Kasumi-1 (cell line): Measurements from ENCODE around the gene RHBDL1.
"Not testable (repeated sequence)": the region's sequence is repeated elsewhere in the genome, so short reads cannot be mapped to it uniquely, and the experiment has no call there.

Source experiments
- DNase-seq, 2 experiments: peaks; one replicate each; lab custom pipeline; 2025; lab: John Stamatoyannopoulos, UW

Gene RHBDL1

DNA sequence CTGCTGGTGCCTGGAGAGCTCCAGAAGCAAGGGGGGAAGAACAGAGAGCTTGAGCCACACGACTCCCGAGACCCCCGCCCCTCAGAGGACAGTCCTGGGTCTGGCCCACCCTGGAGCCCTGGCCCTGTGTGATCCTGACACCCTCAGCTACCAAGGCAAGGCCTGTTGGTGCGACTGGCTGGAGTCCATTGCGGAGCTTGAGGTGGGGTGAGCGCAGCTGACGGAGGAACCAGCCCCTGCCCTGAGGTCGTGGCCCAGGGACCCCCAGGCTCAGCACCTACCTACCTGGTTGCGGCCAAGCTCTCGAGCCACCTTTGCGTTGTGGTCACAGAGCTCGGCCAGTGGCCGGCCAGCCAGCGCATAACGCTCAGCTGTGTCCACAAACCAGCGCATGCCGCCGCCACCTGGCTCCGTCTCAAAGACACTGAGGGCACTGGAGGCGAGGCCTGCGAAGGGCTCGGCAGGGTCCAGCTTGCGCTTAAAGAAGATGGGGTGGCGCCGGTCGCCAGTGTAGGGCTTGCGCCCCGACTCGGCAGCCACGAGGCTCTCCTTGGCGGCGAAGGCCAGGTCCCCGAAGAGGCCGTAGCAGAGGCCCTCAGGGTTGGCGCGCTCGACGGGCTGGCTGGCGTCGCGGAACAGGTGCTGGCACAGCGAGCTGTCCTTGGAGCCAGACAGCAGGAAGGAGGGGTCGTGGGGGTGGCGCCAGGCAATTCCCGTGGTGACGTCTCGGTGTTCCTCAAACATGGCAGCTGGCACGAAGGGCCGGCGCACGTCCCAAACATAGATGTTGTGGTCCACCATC is 11.2 kb downstream of the RHBDL1 start:
- no peak for DNase-seq

DNA sequence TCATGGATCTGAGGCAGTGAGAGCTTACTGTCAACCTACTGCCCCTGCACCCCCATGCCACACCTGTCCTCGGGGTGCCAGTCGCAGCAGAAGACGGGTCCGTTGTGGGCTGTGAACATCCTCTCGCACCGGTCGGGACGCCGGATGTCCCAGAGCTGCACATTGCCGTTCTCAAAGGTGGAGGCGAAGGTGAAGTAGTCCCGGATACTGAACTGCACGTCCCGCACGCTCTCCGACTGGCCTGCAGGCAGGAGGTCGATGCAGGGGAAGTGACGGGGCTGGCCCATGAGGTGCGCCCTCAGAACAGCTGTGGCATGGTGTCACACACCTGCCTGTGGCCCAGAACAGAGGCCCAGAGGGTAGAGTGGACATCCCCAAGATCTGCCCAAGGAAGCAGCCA is 12.0 kb downstream of the RHBDL1 start:
- no peak for DNase-seq

DNA sequence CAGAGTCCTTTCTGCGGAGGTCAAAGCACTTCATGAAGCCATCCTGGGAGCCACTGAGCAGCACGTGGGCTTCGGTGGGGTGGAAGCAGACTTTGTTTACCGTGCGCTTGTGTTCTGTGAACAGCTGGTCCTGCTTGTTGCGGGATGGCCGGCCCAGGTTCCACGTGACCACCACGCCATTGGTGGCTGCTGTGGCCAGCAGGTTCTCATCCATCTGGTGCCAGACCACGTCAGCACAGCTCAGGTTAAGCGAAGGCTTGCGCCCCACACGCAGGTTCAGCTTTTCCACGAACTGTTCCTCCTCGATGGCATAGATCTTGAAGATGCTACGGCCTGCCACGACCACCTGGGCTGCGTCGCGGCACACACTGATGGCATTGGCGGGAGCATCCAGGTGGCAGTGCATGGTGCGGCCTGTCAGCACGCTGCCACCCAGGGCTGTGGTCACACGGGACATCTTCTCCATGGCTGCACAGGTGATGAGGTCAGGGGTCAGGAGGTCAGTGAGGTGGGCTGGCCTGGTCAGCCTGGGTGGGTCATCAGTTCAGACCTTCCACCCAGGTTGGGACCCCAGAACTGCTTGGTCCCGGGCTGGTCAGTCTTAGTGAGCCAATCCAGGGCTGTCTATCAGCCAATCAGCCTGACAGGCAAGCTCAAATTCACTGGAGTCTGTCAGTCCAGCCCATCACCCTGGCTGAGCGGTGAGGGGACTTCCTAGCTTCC is 13.9 kb downstream of the RHBDL1 start:
- no peak for DNase-seq

DNA sequence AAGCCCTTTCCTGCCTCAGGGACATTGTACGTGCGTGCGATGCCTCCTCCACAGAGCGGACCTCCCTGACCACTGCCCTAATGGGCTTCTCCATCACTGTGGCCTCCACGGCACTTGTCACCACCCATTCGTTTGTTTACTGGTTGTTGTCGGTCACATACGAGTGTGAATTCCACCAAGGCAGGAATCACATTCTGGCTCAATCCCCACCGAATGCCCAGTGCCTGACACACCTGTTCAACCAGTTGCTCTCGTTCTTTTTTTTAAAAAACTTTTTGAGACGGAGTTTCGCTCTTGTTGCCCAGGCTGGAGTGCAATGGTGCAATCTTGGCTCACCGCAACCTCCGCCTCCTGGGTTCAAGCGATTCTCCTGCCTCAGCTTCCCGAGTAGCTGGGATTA is 15.8 kb downstream of the RHBDL1 start:
- DNase-seq, result not testable (repeated sequence)

DNA sequence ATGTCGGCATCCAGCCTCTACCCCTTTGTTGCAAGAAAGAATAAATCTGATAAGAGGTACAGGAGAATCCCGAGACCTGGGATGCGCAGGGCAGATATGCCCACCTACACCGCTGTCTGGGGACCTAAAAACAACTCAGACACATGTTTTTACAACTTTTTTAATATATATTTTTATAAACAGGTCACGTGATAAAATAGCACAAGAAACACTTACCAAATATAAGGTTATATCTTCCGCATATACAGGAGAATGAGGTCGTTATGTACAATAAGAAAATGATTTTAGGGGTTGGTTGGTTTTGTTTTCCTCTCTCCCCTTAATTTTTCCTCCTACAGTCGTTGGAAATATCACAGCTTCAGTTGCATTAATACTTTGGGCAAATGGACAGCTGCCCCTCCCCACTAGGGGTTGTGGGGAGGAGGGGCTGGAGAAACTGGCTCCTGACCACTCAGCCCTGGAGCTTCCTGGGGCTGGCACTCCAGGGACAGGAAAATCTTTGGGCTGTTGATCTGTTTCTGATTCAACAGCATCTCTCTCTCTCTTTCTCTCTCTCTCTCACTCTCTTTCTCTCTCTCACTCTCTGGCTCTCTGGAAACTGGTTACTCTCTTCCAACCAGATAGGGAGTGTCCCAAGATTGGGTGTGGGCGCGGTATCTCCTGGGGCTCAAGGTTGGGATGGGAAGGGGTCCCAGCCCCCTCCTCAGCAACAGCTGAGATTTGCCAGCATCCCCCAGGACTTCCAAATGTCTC is 17.1 kb downstream of the RHBDL1 start:
- no peak for DNase-seq

DNA sequence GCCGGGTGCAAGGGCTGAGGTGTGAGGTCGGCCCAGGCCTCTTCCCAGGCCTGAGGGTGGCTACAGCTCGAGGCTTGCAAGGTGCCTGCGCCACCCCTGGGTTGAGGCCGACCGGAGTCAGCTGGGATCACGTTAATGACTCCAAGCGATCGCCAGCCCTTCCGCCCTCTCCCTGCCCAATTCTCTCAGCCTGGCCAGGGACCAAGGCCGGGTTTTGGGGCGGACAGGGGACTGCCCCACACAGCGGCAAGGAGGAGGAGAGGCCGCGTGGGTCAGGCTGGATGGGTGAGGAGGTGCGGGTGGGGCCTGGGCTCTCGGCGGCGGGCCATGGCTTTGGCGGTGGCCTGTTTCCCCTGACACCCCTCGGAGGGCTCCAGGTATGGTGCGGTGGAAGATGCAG is 17.9 kb downstream of the RHBDL1 start:
- DNase-seq, result no peak

DNA sequence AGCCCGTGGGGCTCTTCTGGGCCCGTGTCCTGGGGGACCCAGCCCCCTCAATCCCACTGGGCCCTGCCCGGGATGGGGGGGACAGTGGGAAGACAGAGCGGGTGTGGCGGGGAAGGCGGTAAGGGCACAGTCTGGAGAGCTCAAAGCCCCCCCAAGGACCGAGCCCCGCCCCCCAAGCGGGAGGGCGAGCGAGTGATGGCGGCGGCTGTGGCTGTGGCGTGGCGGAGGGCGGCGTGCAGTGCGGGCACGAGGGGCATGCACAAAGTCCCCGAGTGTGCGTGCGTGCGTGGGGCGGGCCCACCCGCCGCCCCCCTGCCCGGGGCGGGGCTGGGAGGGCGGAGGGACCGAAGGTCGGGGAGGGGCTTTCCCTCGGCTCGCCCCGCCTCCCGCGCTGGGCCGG is 18.3 kb downstream of the RHBDL1 start:
- DNase-seq, result no peak

DNA sequence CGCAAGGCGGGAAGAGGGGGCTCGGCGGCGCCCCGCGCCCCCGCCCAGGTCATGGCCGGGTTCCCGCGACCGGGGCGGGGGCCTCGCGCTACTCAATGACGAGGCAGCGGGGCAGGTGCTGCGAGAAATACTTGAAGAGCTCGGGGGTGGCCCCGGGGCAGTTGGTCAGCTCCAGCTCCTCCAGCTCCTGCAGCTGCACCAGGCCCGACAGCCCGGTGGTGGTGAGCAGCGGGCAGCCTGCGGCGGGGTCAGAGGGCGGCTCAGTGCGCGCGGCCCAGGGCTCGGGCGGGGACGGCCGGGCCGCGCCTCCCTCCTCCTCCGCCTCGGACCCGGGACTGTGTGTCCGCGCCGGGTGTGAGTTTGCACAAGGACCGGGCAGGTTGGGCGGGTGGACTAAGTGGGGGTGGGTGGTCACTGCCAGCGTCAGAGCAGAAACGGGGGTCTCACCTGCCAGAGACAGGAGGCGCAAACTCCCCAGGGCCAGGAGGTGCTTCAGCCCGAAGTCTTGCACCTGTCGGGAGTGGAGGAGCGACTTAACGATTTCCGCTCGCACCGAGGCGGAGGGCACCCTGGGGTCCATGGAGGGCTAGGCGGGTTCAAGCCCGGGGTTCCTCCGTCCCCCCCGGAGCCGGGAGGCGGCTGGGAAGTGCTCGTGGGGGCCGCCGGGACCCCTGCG is 18.9 kb downstream of the RHBDL1 start:
- DNase-seq, result no peak

DNA sequence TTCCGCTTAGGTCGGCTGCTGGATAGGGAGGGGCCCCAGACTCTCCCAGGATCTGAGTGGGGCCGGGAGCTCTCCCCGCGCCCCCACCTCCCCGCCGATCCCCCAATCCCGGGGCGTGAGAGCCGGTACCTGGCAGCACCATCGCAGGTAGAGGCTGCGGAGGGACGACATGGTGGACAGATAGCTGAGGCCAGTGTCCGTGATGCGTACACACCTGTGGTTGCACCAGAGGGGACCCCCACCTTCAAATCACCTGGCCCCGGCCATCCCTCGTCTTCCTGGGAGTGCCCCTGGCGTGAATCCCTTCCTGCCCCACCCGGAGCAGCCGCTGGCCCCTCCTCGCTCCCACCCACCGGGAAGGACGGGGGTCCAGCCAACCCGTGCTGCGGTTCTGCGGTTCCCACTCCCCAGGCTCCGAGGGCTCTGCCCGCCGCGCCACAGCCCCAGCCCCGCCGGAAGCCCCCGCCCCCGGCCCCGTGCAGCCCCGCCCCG is 19.4 kb downstream of the RHBDL1 start:
- DNase-seq, result no peak

DNA sequence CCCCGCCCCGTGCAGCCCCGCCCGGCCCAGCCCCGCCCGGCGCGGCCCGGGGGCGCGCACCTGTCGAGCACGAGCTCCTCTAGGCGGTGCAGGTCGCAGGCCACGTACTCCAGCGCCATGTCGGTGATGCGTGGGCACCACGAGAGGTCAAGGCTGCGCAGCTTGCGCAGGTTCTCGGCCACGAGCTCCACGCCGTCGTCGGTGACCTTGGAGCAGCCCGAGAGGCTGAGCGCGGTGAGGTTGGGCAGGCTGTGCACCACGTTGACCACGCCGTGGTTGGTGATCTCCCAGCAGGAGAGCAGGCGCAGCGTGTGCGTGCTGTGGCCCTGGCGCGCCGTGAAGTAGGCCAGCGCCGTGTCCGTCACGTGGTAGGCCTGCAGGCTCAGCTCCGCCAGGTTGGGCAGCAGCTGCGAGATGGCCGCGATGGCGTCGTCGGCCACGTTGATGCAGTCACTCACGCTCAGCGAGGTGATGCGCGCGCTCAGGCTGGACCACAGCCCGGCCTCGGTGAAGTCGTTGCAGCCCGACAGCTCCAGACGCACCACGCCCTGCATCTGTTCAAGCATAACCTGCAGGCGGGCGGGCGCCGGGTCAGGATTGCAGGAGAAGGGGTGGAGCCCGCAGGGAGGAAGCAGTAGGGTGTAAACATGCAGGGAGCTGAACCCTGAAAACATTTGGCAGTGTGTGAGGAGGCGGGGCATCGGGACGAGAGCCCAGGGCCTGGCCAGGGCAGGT is 20.1 kb downstream of the RHBDL1 start:
- no peak for DNase-seq

DNA sequence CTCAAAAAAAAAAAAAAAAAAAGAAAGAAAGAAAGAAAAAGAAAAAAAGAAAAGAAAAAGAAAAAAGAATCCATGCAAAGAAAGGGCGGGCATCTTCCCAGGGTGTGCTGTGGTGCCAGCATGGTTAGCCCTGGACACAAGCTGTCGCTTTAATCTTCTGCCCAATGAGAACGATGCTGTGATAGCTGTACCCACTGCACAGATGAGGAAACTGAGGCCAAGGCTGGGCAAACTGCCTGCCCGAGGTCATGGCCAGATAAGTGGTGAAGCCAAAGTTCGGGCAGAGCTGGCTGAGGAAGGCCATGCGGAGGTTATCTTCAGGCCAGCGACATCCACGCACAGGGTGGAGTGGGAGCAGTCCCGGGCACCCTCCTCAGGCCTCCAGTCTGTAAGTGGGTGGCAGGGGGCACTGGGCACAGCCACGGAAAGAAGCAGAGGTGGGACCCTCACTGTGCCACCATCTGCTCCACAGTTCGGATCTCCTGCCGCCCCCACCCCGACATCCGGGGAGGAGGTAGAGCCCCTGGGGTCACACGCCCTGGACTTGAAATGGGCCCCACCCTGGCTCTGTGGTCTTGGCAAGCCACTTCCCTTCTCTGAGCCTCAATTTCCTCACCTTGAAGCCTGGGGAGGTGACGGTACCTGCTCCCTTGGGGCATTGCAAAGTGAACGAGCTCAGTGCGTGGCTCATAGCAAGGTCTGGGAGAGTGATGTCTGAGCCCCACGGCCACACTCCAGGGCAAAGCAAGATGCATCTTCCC is 23.6 kb downstream of the RHBDL1 start:
- DNase-seq, result no peak

DNA sequence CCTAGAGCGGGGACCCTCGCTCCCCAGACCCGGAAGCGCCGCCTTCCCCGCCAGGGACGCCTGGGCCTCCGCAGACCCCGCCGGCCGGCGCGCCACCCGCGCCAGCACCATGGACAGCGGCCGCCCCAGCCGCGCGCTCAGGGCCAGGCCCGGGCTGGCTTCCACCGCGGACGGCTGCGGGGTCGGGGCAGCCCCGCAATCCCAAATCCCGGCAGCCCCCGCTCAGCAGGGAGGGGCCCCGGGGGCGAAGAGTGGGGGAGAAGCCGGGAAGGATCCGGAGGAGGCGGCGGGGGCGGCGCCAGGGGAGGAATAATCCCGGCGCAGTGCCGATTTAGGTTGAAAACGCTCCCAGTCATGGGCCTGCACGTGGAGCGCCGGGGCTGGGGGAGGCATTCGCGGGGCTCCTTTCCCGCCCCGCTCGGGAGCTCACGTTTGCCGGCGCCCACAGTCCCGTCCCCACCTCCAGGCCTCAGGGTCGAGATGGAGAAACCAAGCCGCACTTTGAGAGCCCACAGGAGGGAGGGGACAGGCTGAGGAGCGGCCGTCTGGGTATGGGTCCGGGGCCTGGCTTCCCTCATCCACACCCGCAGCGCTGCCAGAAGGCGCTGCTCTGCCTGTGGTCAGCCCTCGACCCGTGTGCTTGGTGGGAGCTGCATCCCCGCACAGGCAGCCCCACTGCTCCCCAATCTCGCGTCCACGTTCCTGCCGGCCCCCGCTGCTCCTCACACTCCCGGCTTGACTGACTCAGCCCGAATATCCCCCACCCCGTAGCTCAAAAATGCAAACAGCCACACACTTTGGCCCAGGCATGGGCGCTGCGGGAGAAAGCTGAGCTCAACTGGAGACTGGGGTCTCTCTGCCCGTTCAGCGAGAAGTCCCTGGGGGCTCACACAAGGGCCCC is 25.5 kb downstream of the RHBDL1 start:
- no peak for DNase-seq

DNA sequence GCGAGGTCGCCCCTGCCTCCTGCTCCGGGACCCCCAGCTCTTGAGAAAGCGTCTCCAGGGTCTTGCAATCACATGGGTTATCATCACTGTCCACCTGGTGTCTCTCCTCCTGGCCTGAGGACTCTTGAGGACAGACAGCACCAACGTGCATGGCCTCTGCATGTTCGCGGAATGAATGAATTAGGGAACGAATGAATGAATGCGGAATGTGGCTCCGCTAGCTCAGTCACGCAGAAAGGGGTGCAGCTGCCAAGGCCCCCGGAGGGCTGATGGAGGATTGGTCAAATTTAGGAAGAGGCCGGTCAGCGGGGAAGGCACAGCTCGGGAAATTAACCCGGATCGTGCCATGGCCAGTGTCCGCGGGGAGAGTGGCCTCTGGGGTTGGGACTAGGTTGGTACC is 26.9 kb downstream of the RHBDL1 start:
- no peak for DNase-seq

DNA sequence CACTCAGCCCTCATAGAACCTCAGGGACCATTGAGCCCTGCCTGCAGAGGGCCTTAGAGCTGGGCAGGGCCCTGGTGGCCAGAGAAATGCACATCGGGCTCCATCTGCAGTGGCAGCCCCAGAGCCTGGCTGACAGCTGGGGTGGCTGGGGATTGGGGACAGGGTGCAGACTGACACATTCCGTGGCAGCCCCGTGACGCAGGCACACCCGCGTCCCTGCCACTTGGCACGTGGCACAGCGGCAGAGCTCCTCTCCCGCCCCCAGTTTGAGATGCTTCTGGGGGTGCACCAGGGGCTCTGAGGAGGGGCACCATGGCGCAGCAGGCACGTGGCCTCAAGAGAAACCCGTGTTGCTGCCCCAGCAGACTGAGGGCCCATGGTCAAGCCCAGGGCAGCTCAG is 27.9 kb downstream of the RHBDL1 start:
- no peak for DNase-seq

DNA sequence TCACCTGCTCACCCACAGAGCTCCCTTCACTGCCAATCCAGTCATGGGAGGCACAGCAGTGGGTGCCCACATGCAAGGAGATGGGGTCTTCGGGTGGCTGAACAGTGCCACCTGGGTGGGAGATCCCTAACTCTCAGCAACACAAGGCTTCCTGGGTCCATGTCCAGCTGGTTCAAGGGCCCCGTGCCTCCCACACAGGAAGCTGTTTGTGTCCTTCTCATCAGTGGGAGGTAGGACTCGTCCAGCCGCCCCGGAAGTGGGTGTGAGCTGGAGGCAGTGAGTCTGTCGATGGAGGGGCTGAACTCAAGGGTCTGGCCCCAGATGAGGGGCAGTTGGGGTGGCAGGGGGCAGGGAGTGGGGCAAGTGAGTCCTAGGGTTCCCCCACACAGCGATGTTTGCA is 28.6 kb downstream of the RHBDL1 start:
- DNase-seq, result no peak

DNA sequence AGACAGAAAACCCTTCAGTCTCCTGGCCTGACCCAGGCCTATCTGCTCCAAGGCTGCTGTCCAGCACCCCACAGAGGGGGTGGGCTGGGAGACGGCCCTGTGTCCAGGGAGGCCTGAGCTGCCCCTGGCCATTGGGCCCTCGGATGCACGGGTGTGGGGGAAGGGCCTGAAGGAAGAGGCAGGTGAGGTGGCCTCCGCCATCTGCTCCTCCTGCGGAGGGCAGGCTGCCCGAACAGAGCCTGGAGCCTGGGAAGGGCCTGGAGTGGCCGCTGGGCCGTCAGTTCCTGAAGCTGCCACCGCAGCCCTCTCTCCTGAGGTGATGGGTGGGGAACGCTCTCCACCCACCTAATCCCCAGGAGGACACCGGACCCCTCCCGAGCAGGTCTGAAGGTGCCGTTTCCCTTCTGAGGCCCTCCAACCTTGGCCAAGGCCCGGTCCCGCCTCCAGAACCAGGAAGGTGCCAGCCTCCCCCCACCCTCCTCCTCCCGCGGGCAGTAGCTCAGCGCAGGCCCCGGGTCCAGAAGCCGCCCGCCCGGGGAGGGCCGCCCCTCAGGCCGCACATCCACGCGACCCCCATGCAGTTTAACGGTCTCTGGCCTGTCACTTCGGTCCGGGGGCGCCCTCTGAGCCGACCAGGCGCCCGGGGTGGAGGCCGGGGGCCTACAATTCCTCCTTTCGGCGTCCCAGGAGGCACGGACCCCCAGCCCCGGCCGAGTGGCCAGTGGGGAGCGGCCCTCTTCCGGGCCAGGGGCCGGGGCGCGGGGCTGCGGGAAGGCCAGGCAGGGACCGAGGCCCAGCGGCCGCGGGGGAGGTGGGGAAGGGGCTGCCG is 29.3 kb downstream of the RHBDL1 start:
- no peak for DNase-seq

DNA sequence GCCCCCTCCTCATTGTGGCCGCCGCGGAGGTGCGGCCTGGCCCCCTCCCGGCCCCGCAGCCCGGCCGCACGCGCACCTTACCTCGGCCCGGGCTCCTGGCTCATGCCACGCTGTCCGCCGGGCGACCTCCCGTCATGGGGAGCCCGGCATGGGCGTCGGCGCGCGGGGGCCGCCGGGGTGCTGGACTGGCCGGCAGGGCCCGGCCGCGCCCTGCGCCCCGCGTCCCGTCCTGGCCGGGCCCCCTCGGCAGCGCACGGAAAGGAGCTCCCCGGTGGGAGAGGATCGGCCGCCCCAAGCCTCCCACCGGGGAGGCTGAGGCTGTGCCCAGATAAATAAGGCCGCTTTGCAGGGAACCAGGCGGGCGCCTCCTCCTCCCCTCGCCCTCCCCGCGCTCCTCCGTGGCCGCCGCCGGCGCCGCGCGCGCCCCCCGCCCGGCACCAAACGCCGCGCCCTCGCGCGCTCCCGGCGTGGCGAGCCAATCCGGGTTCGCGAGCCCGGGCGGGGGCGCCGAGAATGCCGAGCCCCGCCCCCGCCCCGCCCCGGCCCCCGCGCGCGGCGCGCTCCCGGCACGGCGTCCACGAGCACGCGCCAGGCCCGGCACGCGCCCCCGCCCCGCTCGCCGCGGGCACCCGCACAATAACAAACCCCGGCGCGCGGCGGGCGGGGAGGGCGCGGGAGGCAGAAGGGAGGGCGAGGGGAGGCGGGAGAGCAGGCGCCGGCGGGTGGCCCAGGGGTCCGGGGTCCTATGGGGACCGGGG is 30.1 kb downstream of the RHBDL1 start, which contains the start of gene FBXL16:
FBXL16 (minus strand) TSS at position 371 of the 758 bp plus-strand sequence. CDS start 8,396 bp downstream, outside the sequence.
- DNase-seq, result no peak
